Measurements from ENCODE around the gene MANF.
"Not testable (repeated sequence)": the region's sequence is repeated elsewhere in the genome, so short reads cannot be mapped to it uniquely, and the experiment has no call there.

The MANF gene

GRCh38 chr3:51384726-51385473, at the start of gene MANF:
Gene MANF, plus strand, starts transcription at chr3:51385291. Its CDS starts 52 bp downstream, at chr3:51385343.
- DNase-seq = peak; percentile 98

- no peak for DNase-seq
Observed at GRCh38 chr3:51336261-51336660, 48.8 kb upstream of the MANF start.

- no peak for DNase-seq
Observed at GRCh38 chr3:51337666-51338065, 47.4 kb upstream of the MANF start.

- DNase-seq = no peak
Observed at GRCh38 chr3:51338632-51339031, 46.5 kb upstream of the MANF start.

DNA sequence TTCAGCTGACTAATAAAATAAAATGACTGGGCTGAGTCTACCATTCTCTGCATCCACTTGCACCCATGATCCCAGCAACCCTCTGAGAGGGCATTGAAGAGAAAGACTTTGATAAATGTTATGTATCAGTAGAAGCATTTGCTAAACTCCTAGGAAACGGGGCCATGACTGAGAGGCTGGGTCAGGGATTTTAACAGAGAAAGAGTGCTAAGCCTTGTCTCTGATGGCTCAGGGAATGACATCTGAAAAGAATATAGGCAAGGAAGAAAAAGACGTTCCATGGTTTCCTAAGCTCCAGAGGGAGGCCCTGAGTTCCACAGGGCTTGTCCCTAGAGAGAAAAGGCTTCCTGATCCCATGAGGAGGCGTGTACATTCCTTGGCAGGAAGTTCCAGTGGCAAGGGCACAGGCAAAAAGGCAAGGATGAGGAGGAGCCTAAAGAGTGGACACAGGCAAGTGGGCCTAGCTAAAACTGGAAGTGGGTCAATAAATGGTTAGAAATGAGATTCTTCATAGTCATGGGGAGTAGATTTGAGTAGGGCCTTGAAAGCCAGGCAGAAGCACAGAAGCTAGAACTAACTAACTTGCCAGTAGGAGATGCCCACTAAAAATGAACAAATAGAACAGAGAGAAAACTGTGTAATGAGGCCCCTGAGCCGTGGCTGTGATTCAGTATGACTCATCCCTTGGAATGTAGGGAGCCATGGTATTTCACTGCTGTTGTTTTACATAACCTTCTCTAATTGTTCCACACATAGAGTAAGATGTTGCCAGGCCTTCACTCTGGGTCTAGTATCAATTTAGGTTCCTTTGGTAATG, 44.9 kb upstream of the MANF start:
- DNase-seq = no peak

- no peak for DNase-seq
Observed at GRCh38 chr3:51340989-51341636, 44.0 kb upstream of the MANF start.

DNA sequence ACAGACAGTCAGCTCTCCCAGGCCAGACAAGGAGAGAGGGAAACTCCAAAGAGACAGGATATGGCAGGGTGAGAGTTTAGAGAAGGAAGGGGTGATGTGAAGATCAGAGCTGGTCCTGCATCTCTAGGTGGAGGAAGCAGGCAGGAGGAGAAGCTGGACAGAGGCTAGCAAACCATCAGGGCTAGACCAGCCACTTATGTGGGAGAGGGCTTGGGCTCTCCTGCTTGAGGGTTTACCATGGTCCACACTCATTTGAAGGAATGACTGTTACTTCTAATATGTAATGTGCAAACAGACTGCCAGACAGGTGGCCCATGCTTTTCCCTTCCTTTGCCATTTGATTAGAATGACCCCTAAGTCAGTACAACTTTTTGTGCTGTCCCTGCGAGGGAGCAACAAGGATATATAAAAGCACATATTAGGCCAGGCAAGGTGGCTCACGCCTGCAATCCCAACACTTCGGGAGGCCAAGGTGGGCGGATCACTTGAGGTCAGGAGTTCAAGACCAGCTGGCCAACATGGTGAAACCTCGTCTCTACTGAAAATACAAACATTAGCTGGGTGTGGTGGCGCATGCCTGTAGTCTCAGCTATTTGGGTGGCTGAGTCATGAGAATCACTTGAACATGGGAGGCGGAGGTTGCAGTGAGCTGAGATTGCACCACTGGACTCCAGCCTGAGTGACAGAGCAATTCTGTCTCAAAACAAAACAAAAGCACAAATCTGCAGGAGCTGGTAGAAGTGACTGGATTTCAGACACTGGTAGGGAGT, 41.0 kb upstream of the MANF start:
- no peak for DNase-seq

GRCh38 chr3:51350751-51351150, 34.3 kb upstream of the MANF start:
- DNase-seq = no peak

DNA sequence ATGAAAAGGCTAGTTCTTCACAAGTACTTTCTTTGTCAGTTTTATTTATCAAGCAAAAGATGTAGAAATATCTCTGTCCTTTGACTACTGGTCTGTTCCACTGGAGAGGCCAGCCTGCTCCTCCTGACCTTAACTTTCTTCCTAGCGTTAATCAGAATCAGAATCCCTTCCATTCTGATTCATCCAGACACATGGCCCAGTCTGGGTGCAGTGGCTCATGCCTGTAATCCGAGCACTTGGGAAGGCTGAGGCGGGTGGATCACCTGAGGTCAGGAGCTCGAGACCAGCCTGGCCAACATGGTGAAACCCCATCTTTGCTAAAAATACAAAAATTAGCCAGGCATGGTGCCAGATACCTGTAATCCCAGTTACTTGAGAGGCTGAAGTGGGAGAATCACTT, 32.0 kb upstream of the MANF start:
- no peak for DNase-seq

DNA sequence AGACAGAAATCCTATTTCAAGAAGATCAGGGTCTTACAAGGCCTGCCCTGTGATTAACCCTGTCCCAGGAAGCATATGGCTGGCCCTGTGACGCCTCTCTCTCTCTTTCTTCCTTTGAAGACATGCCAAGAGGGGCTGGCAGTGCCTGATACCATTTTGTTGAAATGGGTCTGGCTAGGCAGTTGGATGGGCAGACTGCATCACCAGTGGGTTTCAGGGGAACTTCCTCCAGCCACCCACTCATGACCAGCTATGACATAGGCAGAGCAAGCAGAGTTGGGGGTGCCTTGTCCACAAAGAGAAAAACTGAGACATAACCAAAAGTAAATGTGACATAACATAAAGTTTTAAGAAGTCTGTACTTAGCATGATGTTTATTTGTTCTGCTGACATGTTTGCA, 31.4 kb upstream of the MANF start:
- no peak for DNase-seq

DNA sequence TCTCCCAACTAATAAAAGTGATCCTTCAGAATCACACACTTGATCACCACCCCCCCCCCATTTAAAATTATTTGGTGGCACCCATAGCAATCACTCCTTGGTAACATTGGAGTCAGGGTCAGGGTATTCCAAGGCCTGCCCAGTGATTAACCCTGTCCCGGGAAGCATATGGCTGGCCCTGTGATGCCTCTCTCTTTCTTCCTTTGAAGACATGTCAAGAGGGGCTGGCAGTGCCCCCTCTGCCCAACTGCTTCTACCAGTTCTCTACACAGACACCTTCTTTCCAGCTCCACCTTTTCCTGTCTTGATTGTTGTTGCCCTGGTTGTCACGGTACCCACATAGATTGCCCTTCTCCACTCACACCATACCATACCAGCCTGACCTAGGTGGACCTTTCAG, 30.9 kb upstream of the MANF start:
- no peak for DNase-seq

DNA sequence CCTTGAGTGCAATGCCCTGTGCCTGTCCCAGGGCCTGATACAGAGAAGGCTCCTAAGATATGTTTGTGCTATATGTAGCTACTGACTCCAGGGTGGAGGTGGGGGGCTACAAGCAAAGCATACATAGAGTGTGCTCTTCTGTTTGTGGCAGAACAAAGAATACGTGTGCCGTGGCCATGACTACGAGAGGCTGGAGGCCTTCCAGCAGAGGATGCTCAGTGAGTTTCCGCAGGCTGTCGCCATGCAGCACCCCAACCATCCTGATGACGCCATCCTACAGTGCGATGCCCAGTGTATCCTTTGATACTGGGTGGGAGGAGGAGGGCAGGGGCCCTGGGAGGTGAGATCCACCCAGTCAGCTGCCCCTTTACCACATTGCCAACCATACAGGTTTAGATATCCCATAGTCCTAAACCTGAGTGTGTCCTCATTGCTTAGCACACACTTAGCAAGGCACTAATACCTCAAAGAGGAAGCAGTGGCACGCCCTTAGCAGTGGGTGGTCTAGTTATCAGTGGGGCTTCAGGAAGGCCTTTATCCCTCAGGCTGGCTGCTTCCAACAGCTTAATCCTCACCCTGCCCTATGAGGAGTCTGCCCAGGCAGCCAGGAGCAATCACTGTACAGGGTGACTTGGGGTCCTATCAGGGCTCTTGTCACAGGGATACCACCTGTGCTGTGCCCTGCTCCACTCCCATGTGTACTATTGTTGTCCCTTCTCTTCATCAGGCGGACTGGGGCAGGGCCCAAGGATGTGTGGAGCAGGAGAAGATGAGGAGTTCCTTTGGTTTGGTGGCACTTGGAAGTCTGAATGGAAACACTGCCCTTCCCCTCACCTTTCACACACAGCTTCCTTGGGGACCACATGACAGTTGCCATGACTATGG, 30.1 kb upstream of the MANF start:
- DNase-seq = no peak

DNA sequence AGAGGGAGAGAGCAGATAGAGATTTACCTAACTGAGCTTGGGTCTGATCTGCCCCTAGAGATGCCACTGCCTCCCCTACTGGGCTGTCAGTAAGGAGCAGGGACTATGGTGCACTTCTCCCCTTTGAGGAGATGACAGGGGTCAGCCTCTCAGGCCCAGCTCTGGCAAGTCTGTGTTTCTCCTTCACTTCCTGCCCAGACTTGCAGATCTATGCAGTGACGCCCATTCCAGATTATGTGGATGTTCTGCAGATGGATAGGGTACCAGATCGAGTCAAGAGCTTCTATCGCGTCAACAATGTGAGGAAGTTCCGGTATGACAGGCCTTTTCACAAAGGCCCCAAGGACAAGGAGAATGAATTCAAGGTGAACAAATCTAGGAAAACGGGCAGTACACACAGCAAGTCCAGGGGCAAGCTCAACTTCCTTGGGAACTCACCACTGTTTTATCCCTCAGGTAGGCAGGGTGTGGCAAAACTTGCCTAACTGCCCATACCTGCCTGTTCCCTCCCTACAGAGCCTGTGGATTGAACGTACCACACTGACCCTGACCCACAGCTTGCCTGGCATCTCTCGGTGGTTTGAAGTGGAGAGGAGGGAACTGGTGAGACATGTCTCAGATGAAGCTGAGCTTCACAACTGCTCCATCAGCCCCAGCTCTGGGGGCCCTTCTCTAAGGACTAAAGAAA, 29.1 kb upstream of the MANF start:
- no peak for DNase-seq

DNA sequence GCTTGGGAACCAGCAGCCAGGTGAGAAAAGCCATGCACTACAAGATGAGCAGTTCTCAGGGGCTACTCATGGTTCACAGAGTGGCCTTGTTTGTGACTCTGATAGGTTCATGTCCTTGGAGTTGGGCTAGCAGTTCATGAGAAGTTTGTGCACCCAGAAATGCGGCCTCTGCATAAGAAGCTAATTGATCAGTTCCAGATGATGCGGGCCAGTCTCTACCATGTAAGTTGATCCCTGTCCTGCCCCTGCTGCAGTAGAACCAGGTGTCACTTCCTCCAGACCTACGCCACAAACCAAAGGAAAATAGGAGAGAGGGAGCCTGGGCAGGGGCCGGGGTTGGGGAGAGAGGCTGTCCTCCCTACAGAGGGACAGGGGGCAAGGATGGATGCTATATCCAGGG, 27.2 kb upstream of the MANF start:
- DNase-seq = no peak

- no peak for DNase-seq
Observed at GRCh38 chr3:51358981-51359380, 26.1 kb upstream of the MANF start.

DNA sequence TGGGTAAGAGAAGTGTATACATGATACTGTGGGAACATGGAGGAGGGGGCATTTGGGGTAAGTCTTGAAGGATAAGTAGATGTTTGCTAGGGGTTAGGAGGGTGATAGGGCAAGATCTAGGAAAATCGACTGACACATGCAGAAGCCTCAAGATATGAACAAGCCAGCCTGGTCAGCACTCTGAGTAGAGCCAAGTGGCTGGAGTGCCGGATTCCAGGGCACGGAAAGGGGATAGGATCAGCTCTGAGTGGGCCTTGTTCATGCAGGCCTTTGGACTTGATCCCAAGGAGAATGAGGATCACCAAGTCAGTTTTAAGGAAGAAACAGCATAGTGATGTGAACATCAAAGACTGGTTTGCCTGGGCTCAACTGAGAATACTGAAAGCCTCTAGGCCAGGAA, 24.3 kb upstream of the MANF start:
- no peak for DNase-seq

DNA sequence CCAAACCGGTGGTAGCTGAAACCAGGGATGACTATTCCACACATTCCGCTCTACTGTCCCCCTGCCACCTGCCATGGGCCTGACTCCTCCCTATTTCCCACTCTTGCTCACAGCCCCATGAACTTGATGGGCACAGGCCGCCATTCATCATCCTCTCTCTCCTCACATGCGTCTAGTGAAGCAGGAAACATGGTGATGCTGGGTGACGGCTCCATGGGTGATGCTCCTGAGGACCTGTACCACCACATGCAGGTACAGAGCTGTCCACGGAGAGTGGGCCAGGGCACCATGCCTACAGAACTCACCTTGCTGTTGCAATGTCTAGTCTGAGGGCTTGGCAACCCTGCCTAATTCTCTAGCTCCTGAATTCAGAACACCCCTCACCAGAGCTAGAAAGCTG, 23.3 kb upstream of the MANF start:
- DNase-seq = no peak

DNA sequence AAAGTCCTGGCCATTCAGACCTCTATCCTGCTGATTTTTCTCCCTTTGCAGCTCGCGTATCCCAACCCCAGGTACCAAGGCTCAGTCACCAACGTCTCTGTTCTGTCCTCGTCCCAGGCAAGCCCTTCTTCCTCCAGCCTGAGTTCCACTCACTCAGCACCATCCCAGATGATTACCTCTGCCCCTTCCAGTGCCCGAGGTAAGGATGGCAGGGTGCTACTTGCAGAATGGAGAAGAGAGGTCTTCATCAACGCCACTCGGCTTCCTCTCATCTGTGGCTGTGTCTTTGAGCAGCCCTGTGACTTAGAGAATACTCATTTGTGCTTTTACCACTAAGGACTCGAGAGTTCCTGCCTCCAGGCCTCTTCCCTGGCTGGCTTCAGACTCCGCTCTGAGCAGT, 22.6 kb upstream of the MANF start:
- DNase-seq = no peak

DNA sequence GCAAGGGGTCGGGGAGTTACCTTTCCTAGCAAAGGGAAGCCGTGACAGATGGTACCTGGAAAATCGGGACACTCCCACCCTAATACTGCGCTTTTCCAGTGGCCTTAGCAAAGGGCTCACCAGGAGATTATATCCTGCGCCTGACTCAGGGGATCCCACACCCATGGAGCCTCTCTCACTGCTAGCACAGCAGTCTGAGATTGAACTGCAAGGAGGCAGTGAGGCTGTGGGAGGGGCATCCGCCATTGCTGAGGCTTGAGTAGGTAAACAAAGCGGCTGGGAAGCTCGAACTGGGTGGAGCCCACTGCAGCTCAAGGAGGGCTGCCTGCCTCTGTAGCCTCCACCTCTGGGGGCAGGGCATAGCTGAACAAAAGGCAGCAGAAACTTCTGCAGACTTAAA, 16.8 kb upstream of the MANF start:
- DNase-seq = not testable (repeated sequence)

GRCh38 chr3:51371943-51372557, 13.0 kb upstream of the MANF start:
- DNase-seq = peak; percentile 66
